Natural killer cell (primary cell): ENCODE measurements around the gene ANKRD11. TPM values are rescaled to one million over a fixed set of nuclear protein-coding genes. Genes with fewer than 3 reads are reported as not detected.

Experiments
- ATAC-seq, 3 donors: fragments of 150-1000 bp in 2 of 3; fragments of 200-7000 bp in 1 of 3; cut with Tn5 transposase; 1 replicate in 1 of 3; 2 replicates in 2 of 3; pipeline ENCODE4 v1.10.0; 2021; ENCODE audit warnings: mild to moderate bottlenecking in 2 of 3, moderate library complexity in 2 of 3
- DNase-seq, 2 donors: peaks; one replicate each; pipeline versions ENCODE4 v3.0.0 to v3.0.0-alpha.2; 2013 to 2021; ENCODE audit warnings: mixed read lengths in 1 of 2
- H3K27ac ChIP-seq: one replicate; pipeline ENCODE4 v1.5.1; 2013; ENCODE audit warnings: mild to moderate bottlenecking, low read length
- H3K27me3 ChIP-seq: one replicate; pipeline ENCODE4 v1.6.1; 2013; ENCODE audit warnings: low read length; ENCODE audit not compliant: control insufficient read depth, insufficient read depth
- H3K36me3 ChIP-seq: one replicate; pipeline ENCODE4 v1.6.1; 2013; ENCODE audit warnings: low read length; ENCODE audit not compliant: control insufficient read depth, insufficient read depth
- H3K4me1 ChIP-seq: one replicate; pipeline ENCODE4 v1.6.1; 2013; ENCODE audit warnings: low read length; ENCODE audit not compliant: control insufficient read depth, insufficient read depth
- H3K4me3 ChIP-seq: one replicate; pipeline ENCODE4 v1.5.1; 2013; ENCODE audit warnings: low read length
- H3K9me3 ChIP-seq: one replicate; pipeline ENCODE4 v1.6.1; 2013; ENCODE audit warnings: low read length; ENCODE audit not compliant: control insufficient read depth, insufficient read depth
- H3K27ac Mint-ChIP-seq, 2 donors: one replicate each; pipeline ENCODE4 v1.8.0; 2022; ENCODE audit warnings: mild to moderate bottlenecking in 2 of 2, mixed read lengths in 2 of 2, moderate library complexity in 1 of 2
- H3K27me3 Mint-ChIP-seq, 2 donors: one replicate each; pipeline ENCODE4 v1.8.0; 2022; ENCODE audit warnings: low read depth in 2 of 2, mixed read lengths in 2 of 2
- H3K36me3 Mint-ChIP-seq: one replicate; pipeline ENCODE4 v1.8.0; 2022; ENCODE audit warnings: mixed read lengths
- H3K4me1 Mint-ChIP-seq, 2 donors: one replicate each; pipeline ENCODE4 v1.8.0; 2022; ENCODE audit warnings: mixed read lengths in 2 of 2
- H3K4me3 Mint-ChIP-seq: one replicate; pipeline ENCODE4 v1.8.0; 2022; ENCODE audit warnings: mild to moderate bottlenecking, moderate library complexity, mixed read lengths
- H3K9me3 Mint-ChIP-seq, 2 donors: one replicate each; pipeline ENCODE4 v1.8.0; 2022; ENCODE audit warnings: mixed read lengths in 2 of 2
- WGBS: methylation state at CpG from one replicate; pipeline ENCODE4 v1.1.7; 2013; ENCODE audit warnings: missing lambda C conversion rate; ENCODE audit not compliant: insufficient coverage; 5-methylcytosine and 5-hydroxymethylcytosine counted together
- intact Hi-C: fragments of 100-400 bp; cut with micrococcal nuclease; formaldehyde crosslinking; loops from one replicate; pipeline ENCODE4 v1.14.2; 2022
- total RNA-seq, 4 donors: library from RNA; stranded (reverse); fragments of 120-200 nt in 1 of 4; gene quantifications; one replicate each; pipeline versions ENCODE4 v1.2.3 to v1.2.4, GENCODE V29; 2013 to 2022
- TF ChIP-seq, protein P1 (sequence below): fragments of 200-600 bp; IDR thresholded peaks from one replicate; pipeline ENCODE4 v1.8.0; 2022; ENCODE audit warnings: antibody characterized with exemption

Gene ANKRD11
- total RNA-seq, 3 donors from 2014 or later (not counting 1 experiment from before 2014, with no cell fraction given), result 230 to 299 (median 287) TPM

DNA sequence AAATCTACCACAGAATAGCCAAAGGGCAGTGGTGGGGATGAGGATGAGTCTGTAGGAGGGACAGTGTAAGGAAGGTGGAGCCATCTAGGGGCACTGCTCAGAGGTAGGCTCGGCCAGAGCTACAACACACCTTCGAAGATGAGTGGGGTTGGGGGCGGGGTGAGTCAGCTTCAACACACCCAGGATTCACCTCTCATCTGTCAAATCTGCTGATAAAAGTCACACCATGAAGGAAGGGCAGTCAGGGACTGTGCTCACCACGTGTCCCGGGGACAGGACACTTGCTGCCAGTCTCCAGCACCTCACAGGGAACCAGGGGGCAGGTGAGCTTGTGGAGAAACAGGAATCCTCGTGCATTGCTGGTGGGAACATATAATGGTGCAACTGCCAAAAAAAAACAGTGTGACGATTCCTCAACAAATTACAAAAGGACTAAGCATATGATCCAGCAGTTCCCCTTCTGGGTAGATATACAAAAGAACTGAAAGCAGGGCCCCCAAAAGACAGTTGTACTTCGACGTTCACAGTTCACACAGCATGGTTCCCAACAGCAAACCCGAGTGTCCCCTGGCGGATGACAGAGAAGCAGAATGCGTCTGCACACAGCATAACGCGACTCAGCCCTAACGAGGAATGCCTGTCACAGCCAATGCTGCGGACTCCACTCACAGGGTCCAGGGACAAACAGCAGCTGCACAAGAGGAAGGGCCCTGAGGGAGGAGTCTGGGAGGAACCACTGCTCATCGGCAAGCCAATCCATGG lies 133.1 kb downstream of the ANKRD11 start:
- Histone ChIP-seq H3K27ac (peak overlapping the region; percentile 10), H3K9me3 (no peaks in the 10 kb centered on the region), H3K27me3 (no peaks in the 10 kb centered on the region), H3K4me3 (no peak overlapping the region), H3K36me3 (no peaks in the 10 kb centered on the region), H3K4me1 (peaks cover 98% of the 10 kb centered on the region)
- peak overlapping the region; percentile 82 to 83 for H3K27ac Mint-ChIP-seq
- peaks cover 77 to 92% of the 10 kb centered on the region in 2 donors for H3K4me1 Mint-ChIP-seq
- DNase-seq (peak in 1 of 2 donors; percentile 47), ATAC-seq (peak in 2 of 3 donors; percentile 13 to 22)
- intact Hi-C loops, result loop anchor here (5.0 kb wide), 1 partner anchor 40 kb away; no protein-coding TSS in a partner anchor
- H3K27me3 Mint-ChIP-seq, result no peaks in the 10 kb centered on the region
- WGBS, result 36% methylated on average over 14 of the region's 17 CpGs
- TF ChIP-seq, protein P1, sequence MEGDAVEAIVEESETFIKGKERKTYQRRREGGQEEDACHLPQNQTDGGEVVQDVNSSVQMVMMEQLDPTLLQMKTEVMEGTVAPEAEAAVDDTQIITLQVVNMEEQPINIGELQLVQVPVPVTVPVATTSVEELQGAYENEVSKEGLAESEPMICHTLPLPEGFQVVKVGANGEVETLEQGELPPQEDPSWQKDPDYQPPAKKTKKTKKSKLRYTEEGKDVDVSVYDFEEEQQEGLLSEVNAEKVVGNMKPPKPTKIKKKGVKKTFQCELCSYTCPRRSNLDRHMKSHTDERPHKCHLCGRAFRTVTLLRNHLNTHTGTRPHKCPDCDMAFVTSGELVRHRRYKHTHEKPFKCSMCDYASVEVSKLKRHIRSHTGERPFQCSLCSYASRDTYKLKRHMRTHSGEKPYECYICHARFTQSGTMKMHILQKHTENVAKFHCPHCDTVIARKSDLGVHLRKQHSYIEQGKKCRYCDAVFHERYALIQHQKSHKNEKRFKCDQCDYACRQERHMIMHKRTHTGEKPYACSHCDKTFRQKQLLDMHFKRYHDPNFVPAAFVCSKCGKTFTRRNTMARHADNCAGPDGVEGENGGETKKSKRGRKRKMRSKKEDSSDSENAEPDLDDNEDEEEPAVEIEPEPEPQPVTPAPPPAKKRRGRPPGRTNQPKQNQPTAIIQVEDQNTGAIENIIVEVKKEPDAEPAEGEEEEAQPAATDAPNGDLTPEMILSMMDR, result no peak
- no peaks in the 10 kb centered on the region for H3K9me3 Mint-ChIP-seq
- peak overlapping the region; percentile 87 for H3K4me3 Mint-ChIP-seq
- H3K36me3 Mint-ChIP-seq, result no peaks in the 10 kb centered on the region

DNA sequence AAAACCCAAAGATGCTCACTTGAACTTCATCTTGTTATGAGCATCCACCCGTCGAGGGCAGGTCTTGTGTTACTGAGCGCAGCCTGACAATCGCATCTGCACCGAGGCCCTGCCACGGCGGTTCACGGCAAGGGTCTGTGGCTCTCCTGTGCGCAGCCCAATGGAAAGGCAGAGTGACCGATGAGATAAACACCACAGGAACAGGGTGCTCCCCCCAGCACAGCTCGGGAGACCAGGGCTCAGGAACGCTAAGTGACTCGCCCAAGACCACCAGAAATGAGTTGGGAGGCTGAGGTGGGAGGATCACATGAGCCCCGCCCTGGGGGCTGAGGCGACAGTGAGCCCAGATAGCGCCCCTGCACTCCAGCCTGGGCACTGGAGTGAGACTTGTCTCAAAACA lies 134.7 kb downstream of the ANKRD11 start:
- peak overlapping the region; percentile 31 for H3K4me3 Mint-ChIP-seq

DNA sequence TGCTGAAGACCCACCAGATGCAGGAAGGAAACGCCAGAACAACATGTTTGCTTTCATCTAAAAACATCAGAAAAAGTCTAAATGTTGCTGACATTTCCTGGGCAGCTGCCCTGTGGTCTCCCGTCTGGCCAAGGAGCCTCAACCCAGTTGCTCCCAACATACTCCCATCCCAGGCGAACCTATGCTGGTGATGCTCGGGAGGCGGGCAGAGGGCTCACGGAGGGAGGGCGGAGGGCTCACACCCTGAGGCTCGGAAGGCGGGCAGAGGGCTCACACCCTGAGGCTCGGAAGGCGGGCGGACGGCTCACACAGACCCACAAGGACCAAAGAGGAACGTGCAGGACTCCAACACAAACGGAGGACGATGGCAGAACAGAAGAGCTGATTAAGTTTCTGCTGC lies 135.4 kb downstream of the ANKRD11 start:
- Mint-ChIP-seq H3K4me3 (no peak overlapping the region), H3K4me1 (peaks cover 77 to 92% of the 10 kb centered on the region in 2 donors), H3K36me3 (no peaks in the 10 kb centered on the region), H3K27me3 (no peaks in the 10 kb centered on the region), H3K27ac (peak overlapping the region in 1 of 2 donors; percentile 49), H3K9me3 (no peaks in the 10 kb centered on the region)
- no peaks in the 10 kb centered on the region for H3K27me3 ChIP-seq
- no peaks in the 10 kb centered on the region for H3K9me3 ChIP-seq
- ATAC-seq (no peak), DNase-seq (no peak)
- H3K27ac ChIP-seq, result no peak overlapping the region
- TF ChIP-seq, protein P1, result no peak
- H3K4me3 ChIP-seq, result no peak overlapping the region
- no peaks in the 10 kb centered on the region for H3K36me3 ChIP-seq
- intact Hi-C loops, result loop anchor here (5.0 kb wide), 1 partner anchor 38 kb away; no protein-coding TSS in a partner anchor
- WGBS, result 74% methylated on average over 16 of the region's 16 CpGs
- H3K4me1 ChIP-seq, result peaks cover 92% of the 10 kb centered on the region

More for the DNA sequence above, 134.7 kb downstream of the ANKRD11 start:
- H3K4me1 Mint-ChIP-seq, result peaks cover 77 to 92% of the 10 kb centered on the region in 2 donors
- no peaks in the 10 kb centered on the region for H3K9me3 ChIP-seq
- intact Hi-C loops, result loop anchor here (5.0 kb wide), 1 partner anchor 38 kb away; no protein-coding TSS in a partner anchor
- H3K4me3 ChIP-seq, result no peak overlapping the region
- TF ChIP-seq, protein P1, result no peak
- H3K36me3 Mint-ChIP-seq, result no peaks in the 10 kb centered on the region
- ATAC-seq (no peak), DNase-seq (no peak)
- peak overlapping the region in 1 of 2 donors; percentile 49 for H3K27ac Mint-ChIP-seq
- H3K36me3 ChIP-seq, result no peaks in the 10 kb centered on the region
- no peak overlapping the region for H3K27ac ChIP-seq
- H3K9me3 Mint-ChIP-seq, result no peaks in the 10 kb centered on the region
- WGBS, result 89% methylated on average over 16 of the region's 16 CpGs
- no peaks in the 10 kb centered on the region for H3K27me3 Mint-ChIP-seq
- H3K4me1 ChIP-seq, result peaks cover 98% of the 10 kb centered on the region
- H3K27me3 ChIP-seq, result no peaks in the 10 kb centered on the region
